ENCODE results near the gene SMIM43.

SMIM43 gene

GRCh38 chr4:121764702-121765367 lies at the start of gene SMIM43:
Gene SMIM43 (minus strand): TSS chr4:121765164. CDS start chr4:121765105, 59 bp downstream.
- no peak for DNase-seq (ENCODE audit: low read depth in 2 of 2)

- no peak for DNase-seq (ENCODE audit: low read depth in 2 of 2)
Measured at GRCh38 chr4:121814756-121815155, 49.8 kb upstream of the SMIM43 start.

- no peak for DNase-seq (ENCODE audit: low read depth in 2 of 2)
Measured at GRCh38 chr4:121811122-121811521, 46.2 kb upstream of the SMIM43 start.

GRCh38 chr4:121806411-121806810 lies 41.4 kb upstream of the SMIM43 start:
- DNase-seq (ENCODE audit: low read depth in 2 of 2) = no peak

- no peak for DNase-seq (ENCODE audit: low read depth in 2 of 2)
Measured at GRCh38 chr4:121801715-121802075, 36.7 kb upstream of the SMIM43 start.

- peak; percentile 92 to 93 for DNase-seq (ENCODE audit: low read depth in 2 of 2)
Measured at GRCh38 chr4:121800961-121801714, 36.2 kb upstream of the SMIM43 start, which contains the start of gene EXOSC9. Gene EXOSC9 (plus strand): TSS chr4:121801323. CDS start chr4:121801425, 102 bp downstream.

- no peak for DNase-seq (ENCODE audit: low read depth in 2 of 2)
Measured at GRCh38 chr4:121800638-121800960, 35.6 kb upstream of the SMIM43 start.

- no peak for DNase-seq (ENCODE audit: low read depth in 2 of 2)
Measured at GRCh38 chr4:121799867-121800501, 35.0 kb upstream of the SMIM43 start.

- DNase-seq (ENCODE audit: low read depth in 2 of 2) = no peak
Measured at GRCh38 chr4:121799208-121799823, 34.4 kb upstream of the SMIM43 start.

- DNase-seq (ENCODE audit: low read depth in 2 of 2) = no peak
Measured at GRCh38 chr4:121796283-121796682, 31.3 kb upstream of the SMIM43 start.

- no peak for DNase-seq (ENCODE audit: low read depth in 2 of 2)
Measured at GRCh38 chr4:121794505-121795188, 29.7 kb upstream of the SMIM43 start.

GRCh38 chr4:121792966-121793365 lies 28.0 kb upstream of the SMIM43 start:
- DNase-seq (ENCODE audit: low read depth in 2 of 2) = no peak

GRCh38 chr4:121791481-121791880 lies 26.5 kb upstream of the SMIM43 start:
- no peak for DNase-seq (ENCODE audit: low read depth in 2 of 2)

- no peak for DNase-seq (ENCODE audit: low read depth in 2 of 2)
Measured at GRCh38 chr4:121790976-121791375, 26.0 kb upstream of the SMIM43 start.

- DNase-seq (ENCODE audit: low read depth in 2 of 2) = no peak
Measured at GRCh38 chr4:121789960-121790829, 25.2 kb upstream of the SMIM43 start.

- DNase-seq (ENCODE audit: low read depth in 2 of 2) = no peak
Measured at GRCh38 chr4:121789455-121789854, 24.5 kb upstream of the SMIM43 start.

- no peak for DNase-seq (ENCODE audit: low read depth in 2 of 2)
Measured at GRCh38 chr4:121788896-121789295, 23.9 kb upstream of the SMIM43 start.

- no peak for DNase-seq (ENCODE audit: low read depth in 2 of 2)
Measured at GRCh38 chr4:121786221-121786620, 21.3 kb upstream of the SMIM43 start.

- no peak for DNase-seq (ENCODE audit: low read depth in 2 of 2)
Measured at GRCh38 chr4:121785479-121785878, 20.5 kb upstream of the SMIM43 start.

- no peak for DNase-seq (ENCODE audit: low read depth in 2 of 2)
Measured at GRCh38 chr4:121784975-121785374, 20.0 kb upstream of the SMIM43 start.

- no peak for DNase-seq (ENCODE audit: low read depth in 2 of 2)
Measured at GRCh38 chr4:121784401-121784800, 19.4 kb upstream of the SMIM43 start.

Data from stimulated activated CD4-positive, alpha-beta T cell treated with anti-CD3 and anti-CD28 coated beads, Interleukin-4, amount 100 ng/mL, for 48 hours (primary cell).